ENCODE results near the gene CDC42BPB.

CDC42BPB gene

GRCh38 chr14:103099733-103100280 lies 42.5 kb upstream of the CDC42BPB start:
- Histone ChIP-seq H3K9me3 (no peaks in the 10 kb centered on the region), H3K36me3 (replicated peaks) (no peaks in the 10 kb centered on the region), H3K4me1 (no peaks in the 10 kb centered on the region), H3K27me3 (ENCODE audit: low read depth) (peaks cover 20% of the 10 kb centered on the region), H3K4me3 (no peak overlapping the region)
- no peak for DNase-seq (ENCODE audit: low spot score in 2 of 2)
- in situ Hi-C loops (cut with MboI; ENCODE audit: low sequenced_read_pairs), result no loop called here

- in situ Hi-C loops (cut with MboI; ENCODE audit: low sequenced_read_pairs), result no loop called here
- Histone ChIP-seq H3K27me3 (ENCODE audit: low read depth) (peaks cover 14% of the 10 kb centered on the region), H3K36me3 (replicated peaks) (no peaks in the 10 kb centered on the region), H3K9me3 (no peaks in the 10 kb centered on the region), H3K4me1 (no peaks in the 10 kb centered on the region), H3K4me3 (no peak overlapping the region)
- DNase-seq (ENCODE audit: low spot score in 2 of 2), result no peak
Observed at GRCh38 chr14:103099081-103099732, 41.9 kb upstream of the CDC42BPB start.

GRCh38 chr14:103097994-103098957 lies 40.9 kb upstream of the CDC42BPB start:
- no peaks in the 10 kb centered on the region for H3K9me3 ChIP-seq
- in situ Hi-C loops (cut with MboI; ENCODE audit: low sequenced_read_pairs), result no loop called here
- no peak overlapping the region for H3K4me3 ChIP-seq
- no peak for DNase-seq (ENCODE audit: low spot score in 2 of 2)
- no peaks in the 10 kb centered on the region for H3K36me3 ChIP-seq (replicated peaks)
- no peaks in the 10 kb centered on the region for H3K4me1 ChIP-seq
- H3K27me3 ChIP-seq (ENCODE audit: low read depth), result peaks cover 5% of the 10 kb centered on the region

GRCh38 chr14:103097244-103097993 lies 40.1 kb upstream of the CDC42BPB start:
- Histone ChIP-seq H3K9me3 (no peaks in the 10 kb centered on the region), H3K27me3 (ENCODE audit: low read depth) (no peaks in the 10 kb centered on the region), H3K4me3 (no peak overlapping the region), H3K36me3 (replicated peaks) (no peaks in the 10 kb centered on the region), H3K4me1 (no peaks in the 10 kb centered on the region)
- no peak for DNase-seq (ENCODE audit: low spot score in 2 of 2)
- in situ Hi-C loops (cut with MboI; ENCODE audit: low sequenced_read_pairs), result no loop called here

GRCh38 chr14:103096387-103096786 lies 39.0 kb upstream of the CDC42BPB start:
- Histone ChIP-seq H3K4me3 (no peak overlapping the region), H3K4me1 (no peaks in the 10 kb centered on the region), H3K9me3 (no peaks in the 10 kb centered on the region), H3K27me3 (ENCODE audit: low read depth) (no peaks in the 10 kb centered on the region), H3K36me3 (replicated peaks) (no peaks in the 10 kb centered on the region)
- no peak for DNase-seq (ENCODE audit: low spot score in 2 of 2)
- in situ Hi-C loops (cut with MboI; ENCODE audit: low sequenced_read_pairs), result no loop called here

- H3K27me3 ChIP-seq (ENCODE audit: low read depth), result no peaks in the 10 kb centered on the region
- no peaks in the 10 kb centered on the region for H3K9me3 ChIP-seq
- no peak overlapping the region for H3K4me3 ChIP-seq
- H3K36me3 ChIP-seq (replicated peaks), result no peaks in the 10 kb centered on the region
- H3K4me1 ChIP-seq, result peaks cover 5% of the 10 kb centered on the region
- DNase-seq (ENCODE audit: low spot score in 2 of 2), result no peak
- in situ Hi-C loops (cut with MboI; ENCODE audit: low sequenced_read_pairs), result no loop called here
Observed at GRCh38 chr14:103095210-103095778, 37.9 kb upstream of the CDC42BPB start.

- no peak for DNase-seq (ENCODE audit: low spot score in 2 of 2)
- Histone ChIP-seq H3K36me3 (replicated peaks) (no peaks in the 10 kb centered on the region), H3K27me3 (ENCODE audit: low read depth) (no peaks in the 10 kb centered on the region), H3K9me3 (no peaks in the 10 kb centered on the region), H3K4me1 (peaks cover 5% of the 10 kb centered on the region), H3K4me3 (no peak within 1 kb of the TSS)
- in situ Hi-C loops (cut with MboI; ENCODE audit: low sequenced_read_pairs), result no loop called here
Observed at GRCh38 chr14:103094406-103095209, 37.3 kb upstream of the CDC42BPB start, which contains the start of gene EXOC3L4. Gene EXOC3L4, plus strand, starts transcription at chr14:103094725. Its CDS starts 5,495 bp downstream, at chr14:103100220.

- Histone ChIP-seq H3K36me3 (replicated peaks) (no peaks in the 10 kb centered on the region), H3K4me1 (peaks cover 5% of the 10 kb centered on the region), H3K9me3 (no peaks in the 10 kb centered on the region), H3K27me3 (ENCODE audit: low read depth) (no peaks in the 10 kb centered on the region), H3K4me3 (no peak overlapping the region)
- in situ Hi-C loops (cut with MboI; ENCODE audit: low sequenced_read_pairs), result no loop called here
- no peak for DNase-seq (ENCODE audit: low spot score in 2 of 2)
Observed at GRCh38 chr14:103093856-103094405, 36.6 kb upstream of the CDC42BPB start.

GRCh38 chr14:103091883-103092222 lies 34.5 kb upstream of the CDC42BPB start:
- no peaks in the 10 kb centered on the region for H3K9me3 ChIP-seq
- in situ Hi-C loops (cut with MboI; ENCODE audit: low sequenced_read_pairs), result no loop called here
- peak overlapping the region; percentile 20 for H3K4me3 ChIP-seq
- no peaks in the 10 kb centered on the region for H3K27me3 ChIP-seq (ENCODE audit: low read depth)
- no peaks in the 10 kb centered on the region for H3K36me3 ChIP-seq (replicated peaks)
- DNase-seq (ENCODE audit: low spot score in 2 of 2), result no peak
- H3K4me1 ChIP-seq, result peaks cover 5% of the 10 kb centered on the region

- Histone ChIP-seq H3K27me3 (ENCODE audit: low read depth) (no peaks in the 10 kb centered on the region), H3K4me3 (peak overlapping the region; percentile 20), H3K9me3 (no peaks in the 10 kb centered on the region), H3K36me3 (replicated peaks) (no peaks in the 10 kb centered on the region), H3K4me1 (peaks cover 5% of the 10 kb centered on the region)
- in situ Hi-C loops (cut with MboI; ENCODE audit: low sequenced_read_pairs), result no loop called here
- peak; percentile 56 to 87 for DNase-seq (ENCODE audit: low spot score in 2 of 2)
Observed at GRCh38 chr14:103091041-103091882, 33.9 kb upstream of the CDC42BPB start.

GRCh38 chr14:103090481-103091020 lies 33.2 kb upstream of the CDC42BPB start:
- Histone ChIP-seq H3K9me3 (no peaks in the 10 kb centered on the region), H3K4me1 (peaks cover 5% of the 10 kb centered on the region), H3K4me3 (no peak overlapping the region), H3K36me3 (replicated peaks) (no peaks in the 10 kb centered on the region), H3K27me3 (ENCODE audit: low read depth) (no peaks in the 10 kb centered on the region)
- no peak for DNase-seq (ENCODE audit: low spot score in 2 of 2)
- in situ Hi-C loops (cut with MboI; ENCODE audit: low sequenced_read_pairs), result no loop called here

Data from HAP-1 (cell line).